Stimulated activated naive CD4-positive, alpha-beta T cell treated with Interleukin-2 at 50 U/mL for 16 hours (primary cell): ENCODE data around the gene RCAN1.
"Not testable (repeated sequence)": the region's sequence is repeated elsewhere in the genome, so short reads cannot be mapped to it uniquely, and the experiment has no call there.

Source experiments
- DNase-seq: peaks from one replicate; lab custom pipeline; 2025; lab: John Stamatoyannopoulos, UW

The RCAN1 gene

GRCh38 chr21:34517039-34517438, 97.9 kb downstream of the RCAN1 start:
- DNase-seq, result no peak

- no peak for DNase-seq
Observed at GRCh38 chr21:34514576-34515115, 100.3 kb downstream of the RCAN1 start.

- DNase-seq, result no peak
Observed at GRCh38 chr21:34513129-34513675, 101.7 kb downstream of the RCAN1 start.

- DNase-seq, result no peak
Observed at GRCh38 chr21:34511787-34512455, 103.0 kb downstream of the RCAN1 start, which contains the start of gene KCNE1. KCNE1 (minus strand) TSS chr21:34512210; CDS start chr21:34449634, 62,576 bp downstream.

DNA sequence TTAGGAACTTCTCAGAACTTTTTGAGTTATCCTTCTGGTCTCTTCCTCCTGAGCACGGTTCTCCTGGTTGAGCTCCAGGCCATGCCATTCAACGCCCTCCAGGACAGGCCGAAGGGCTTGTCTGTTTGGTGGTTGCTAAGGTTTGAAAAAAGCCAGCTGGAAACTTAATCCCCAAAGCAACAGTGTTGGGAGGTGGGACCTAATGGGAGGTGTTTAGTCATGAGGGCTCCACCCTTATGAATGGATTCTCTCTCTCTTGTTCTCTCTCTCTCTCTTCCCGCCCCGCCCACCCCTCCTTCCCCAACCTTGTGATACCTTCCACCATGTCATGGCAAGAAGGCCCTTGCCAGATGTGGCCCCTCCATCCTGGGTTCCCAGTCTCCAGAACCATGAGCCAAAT, 103.7 kb downstream of the RCAN1 start:
- DNase-seq, result no peak

DNA sequence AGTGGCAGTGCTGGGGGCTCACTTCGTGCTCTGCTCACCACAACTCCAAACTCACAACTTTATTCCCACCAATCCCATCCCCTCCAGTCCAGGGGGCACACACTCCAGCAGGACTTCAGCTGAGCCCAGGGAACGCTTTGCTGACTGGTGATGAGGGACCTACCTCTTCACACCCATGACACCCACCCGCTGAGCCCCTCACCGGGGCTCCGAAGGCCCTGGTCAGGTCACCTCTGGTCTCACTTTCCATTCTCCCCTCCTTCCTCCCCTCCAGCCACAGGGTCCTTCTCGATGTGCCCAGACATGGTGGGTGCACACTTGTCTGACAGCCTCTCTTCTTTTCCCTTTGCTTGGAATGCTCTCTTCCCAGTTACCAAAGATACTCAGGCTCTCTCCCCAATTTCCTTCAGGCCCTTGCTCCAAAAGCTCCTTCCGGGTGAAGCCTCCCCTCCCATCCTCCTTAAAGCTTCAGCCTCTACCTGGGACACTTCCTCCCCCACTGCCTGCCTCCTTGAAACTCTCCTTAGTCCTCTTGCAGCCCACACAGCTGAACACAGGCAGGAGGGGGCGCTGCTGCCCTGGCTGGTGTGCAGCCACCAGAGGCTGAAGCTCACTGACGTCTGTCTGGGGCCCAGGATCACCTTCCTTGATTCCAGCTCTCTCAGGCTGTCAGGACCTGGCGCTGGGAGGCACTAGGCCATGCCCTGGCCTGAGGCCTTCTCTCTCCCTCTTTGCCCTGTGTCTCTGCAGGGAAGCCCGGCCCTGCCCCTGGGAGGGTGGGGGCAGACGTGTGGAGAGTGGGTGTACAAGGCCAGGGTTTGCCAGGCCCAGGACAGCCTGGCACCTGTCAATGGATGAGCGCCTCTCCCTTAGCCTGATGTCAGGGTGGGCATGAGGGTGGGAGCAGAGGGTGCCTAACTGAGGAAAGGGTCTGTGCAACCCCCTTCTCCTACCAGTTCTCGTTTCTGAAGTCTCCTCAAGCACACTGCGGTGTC, 104.5 kb downstream of the RCAN1 start:
- DNase-seq, result peak; percentile 18

DNA sequence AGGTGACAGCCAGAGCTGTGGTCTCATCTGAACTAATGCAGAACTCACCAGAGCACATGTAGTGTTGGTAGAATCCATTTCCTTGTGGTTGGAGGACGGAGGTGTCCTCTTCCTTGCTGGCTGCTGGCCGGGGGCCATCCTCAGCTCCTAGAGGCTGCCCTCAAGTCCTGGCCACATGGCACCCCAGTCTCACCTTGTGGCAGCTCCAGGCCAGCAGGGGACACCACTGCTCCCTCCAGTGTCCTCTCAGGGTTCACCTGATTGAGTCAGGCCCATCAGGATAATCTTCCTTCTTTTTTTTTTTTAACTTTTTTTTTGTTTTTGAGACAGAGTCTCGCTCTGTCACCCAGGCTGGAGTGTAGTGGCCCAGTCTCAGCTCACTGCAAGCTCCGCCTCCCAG, 105.8 kb downstream of the RCAN1 start:
- DNase-seq, result no peak

GRCh38 chr21:34504595-34504994, 110.3 kb downstream of the RCAN1 start:
- no peak for DNase-seq

- DNase-seq, result no peak
Observed at GRCh38 chr21:34502480-34503106, 112.3 kb downstream of the RCAN1 start.

GRCh38 chr21:34501716-34502115, 113.2 kb downstream of the RCAN1 start:
- no peak for DNase-seq

DNA sequence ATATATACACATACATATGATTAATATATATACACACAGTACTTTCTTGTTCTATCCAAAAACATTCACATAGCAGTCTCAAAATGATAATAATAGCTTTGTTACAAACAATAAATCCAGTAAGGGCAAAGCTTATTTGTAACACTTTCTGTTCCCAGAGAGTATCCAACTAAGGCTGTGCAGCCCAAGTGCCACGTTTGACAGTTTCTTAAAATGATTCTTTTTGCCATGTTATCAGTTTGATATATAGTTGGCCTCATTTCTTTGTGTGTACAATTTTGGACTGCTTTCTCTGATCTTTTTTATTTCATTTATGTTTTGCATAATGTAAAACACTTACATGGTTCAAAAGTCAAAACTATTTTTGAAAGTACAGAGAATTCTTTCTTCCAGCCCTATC, 114.7 kb downstream of the RCAN1 start:
- DNase-seq, result no peak

DNA sequence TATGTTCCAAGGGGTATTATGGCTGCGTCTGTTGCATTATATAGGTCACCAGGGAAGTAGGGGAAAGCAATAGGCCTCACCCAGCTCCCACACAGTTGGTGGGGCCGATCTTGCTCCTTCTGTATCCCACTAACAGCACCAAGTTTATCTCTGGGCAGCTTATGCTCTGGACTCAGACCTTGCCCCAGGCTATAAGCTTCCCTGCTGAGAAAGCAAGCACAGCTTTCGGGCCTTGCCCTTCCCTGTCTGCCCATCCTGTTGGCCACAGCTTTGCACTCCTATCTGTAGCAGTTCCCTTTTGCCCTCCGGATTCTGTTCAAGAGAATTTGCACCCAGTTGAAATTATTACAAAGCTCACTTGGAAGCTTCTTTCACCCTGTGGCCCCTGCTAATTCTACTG, 115.8 kb downstream of the RCAN1 start:
- DNase-seq, result no peak

GRCh38 chr21:34498623-34499022, 116.3 kb downstream of the RCAN1 start:
- DNase-seq, result no peak

DNA sequence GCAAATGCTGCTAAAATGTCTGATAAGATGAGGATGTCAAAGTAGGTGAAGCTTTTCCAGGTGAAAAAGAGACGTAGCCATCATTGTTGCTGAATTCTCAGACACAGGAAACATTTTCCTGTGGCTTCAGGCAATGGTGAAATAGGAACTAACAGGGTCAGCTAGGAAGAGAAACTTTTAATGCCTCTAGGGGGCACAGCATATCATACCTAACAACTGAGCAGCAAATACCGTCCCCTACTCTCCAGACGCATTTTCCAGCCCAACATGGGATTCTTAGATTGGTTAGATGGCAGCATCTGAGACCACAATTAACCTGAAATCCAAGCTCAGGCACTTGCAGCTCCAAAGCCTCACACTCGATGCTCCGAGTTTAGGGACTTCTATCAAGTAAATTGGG, 131.1 kb downstream of the RCAN1 start:
- DNase-seq, result not testable (repeated sequence)

GRCh38 chr21:34483435-34483834, 131.5 kb downstream of the RCAN1 start:
- not testable (repeated sequence) for DNase-seq

GRCh38 chr21:34467333-34467732, 147.6 kb downstream of the RCAN1 start:
- not testable (repeated sequence) for DNase-seq
